ENCODE data around the gene ZNF664.

DNA sequence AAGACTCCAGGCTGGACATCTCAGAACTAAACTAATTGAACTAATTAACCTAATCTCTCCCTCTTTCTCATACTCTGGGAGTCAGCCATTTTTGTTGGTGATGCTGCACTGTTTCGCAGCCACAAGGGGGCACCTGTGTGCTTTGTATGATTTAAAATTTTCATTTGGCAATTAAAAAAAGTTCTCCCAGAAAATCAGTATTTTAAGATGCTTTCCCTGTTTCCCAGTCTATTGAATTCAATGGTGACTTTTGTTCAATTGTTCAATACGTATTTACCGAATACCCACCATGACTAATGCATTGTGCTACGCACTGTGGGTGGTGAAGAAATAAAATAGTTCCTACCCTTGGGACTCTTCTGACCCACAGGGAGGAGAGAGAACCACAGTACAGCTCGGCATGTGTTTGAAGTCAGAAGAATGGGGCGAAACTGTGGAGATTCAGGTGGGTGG is 63.7 kb downstream of the ZNF664 start:
- TF ChIP-seq SUZ12 (IDR thresholded peaks at IDR 0.05), result no peak
- TF ChIP-seq, protein P1, sequence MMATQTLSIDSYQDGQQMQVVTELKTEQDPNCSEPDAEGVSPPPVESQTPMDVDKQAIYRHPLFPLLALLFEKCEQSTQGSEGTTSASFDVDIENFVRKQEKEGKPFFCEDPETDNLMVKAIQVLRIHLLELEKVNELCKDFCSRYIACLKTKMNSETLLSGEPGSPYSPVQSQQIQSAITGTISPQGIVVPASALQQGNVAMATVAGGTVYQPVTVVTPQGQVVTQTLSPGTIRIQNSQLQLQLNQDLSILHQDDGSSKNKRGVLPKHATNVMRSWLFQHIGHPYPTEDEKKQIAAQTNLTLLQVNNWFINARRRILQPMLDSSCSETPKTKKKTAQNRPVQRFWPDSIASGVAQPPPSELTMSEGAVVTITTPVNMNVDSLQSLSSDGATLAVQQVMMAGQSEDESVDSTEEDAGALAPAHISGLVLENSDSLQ (IDR thresholded peaks at IDR 0.05), result no peak
- TF ChIP-seq FOXA1 (IDR thresholded peaks at IDR 0.05), result no peak
- no peak for TF ChIP-seq BHLHE40 (IDR thresholded peaks at IDR 0.05; ENCODE audit: borderline replicate concordance)
- TF ChIP-seq SP1 (IDR thresholded peaks at IDR 0.05), result no peak
- TF ChIP-seq FOXM1 (IDR thresholded peaks at IDR 0.05; ENCODE audit: borderline replicate concordance), result no peak
- no peak for TF ChIP-seq ARNT (IDR thresholded peaks at IDR 0.05)
- TF ChIP-seq ZNF384 (IDR thresholded peaks at IDR 0.05), result peak; percentile 41; the same call in 1 of the 2 replicates
- no peak for TF ChIP-seq FOXK2 (IDR thresholded peaks at IDR 0.05)
- no peak for TF ChIP-seq LEF1 (IDR thresholded peaks at IDR 0.05; ENCODE audit: borderline replicate concordance)
- no peak for TF ChIP-seq NFRKB (IDR thresholded peaks at IDR 0.05)
- no peak for TF ChIP-seq ELF4 (IDR thresholded peaks at IDR 0.05)
- no peak for TF ChIP-seq HDGF (IDR thresholded peaks at IDR 0.05; ENCODE audit: borderline replicate concordance)
- no peak for TF ChIP-seq CTBP1 (IDR thresholded peaks at IDR 0.05; ENCODE audit: borderline replicate concordance)

Data from HEK293T (cell line).